Stimulated activated CD4-positive, alpha-beta T cell treated with anti-CD3 and anti-CD28 coated beads, Interleukin-2, amount 100 ng/mL, for 24 hours (primary cell): ENCODE results near the gene ARFGAP3.

Experiments used
- DNase-seq, 2 donors: peaks; one replicate each; pipeline ENCODE4 v3.0.0-alpha.2; 2020

Gene ARFGAP3

GRCh38 chr22:42857845-42858481, 890 bp upstream of the ARFGAP3 start:
- DNase-seq, result no peak

DNA sequence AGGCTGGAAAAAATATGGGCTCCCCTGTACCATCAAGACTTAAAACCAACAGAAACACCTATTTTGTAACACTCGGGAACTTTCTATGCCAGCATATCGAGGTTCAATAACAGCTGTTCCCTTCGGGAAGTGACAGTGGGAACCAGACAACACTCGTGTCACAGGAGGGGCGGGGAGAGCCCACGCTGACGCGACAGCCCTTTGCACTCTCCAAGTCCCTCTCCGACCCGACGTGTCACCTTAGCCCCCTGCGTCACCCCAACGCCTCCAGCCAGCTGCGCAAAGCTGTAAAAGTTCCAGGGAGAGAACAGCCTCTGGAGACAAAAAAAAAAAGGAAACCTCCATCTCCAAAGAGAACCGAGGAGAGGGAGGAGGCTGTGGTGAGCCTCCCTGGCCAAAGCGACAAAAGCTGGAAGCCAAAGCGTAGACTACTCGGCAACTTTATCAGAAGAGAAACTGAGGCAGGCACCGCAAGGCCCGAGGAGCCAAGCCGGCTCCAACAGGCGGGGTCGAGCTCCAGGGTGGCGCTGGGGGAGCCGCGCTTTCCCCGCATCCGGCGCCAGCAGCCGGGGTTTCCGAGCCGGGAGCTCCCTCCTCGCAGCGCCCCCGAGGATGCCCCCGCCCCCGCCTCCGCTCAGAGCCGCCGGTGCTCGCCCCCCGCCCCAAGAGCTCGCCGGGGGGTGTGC, 751 bp downstream of the ARFGAP3 start:
- DNase-seq, result peak; percentile 58 to 63

DNA sequence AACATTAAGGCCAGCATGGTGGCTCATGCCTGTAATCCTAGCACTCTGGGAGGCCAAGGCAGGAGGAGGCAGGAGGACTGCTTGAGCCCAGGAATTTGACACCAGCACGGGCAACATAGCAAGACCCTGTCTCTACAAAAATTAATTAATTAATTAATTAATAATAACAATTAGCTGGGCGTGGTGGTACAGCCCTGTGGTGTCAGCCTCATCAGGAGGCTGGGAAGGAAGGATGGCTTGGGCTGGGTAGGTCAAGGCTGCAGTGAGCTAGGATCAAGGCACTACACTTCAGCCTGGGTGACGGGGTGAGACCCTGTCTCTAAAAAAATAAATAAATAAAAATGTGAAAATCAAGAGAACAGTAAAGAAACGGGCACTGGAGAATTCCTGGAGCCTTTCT, 1.4 kb downstream of the ARFGAP3 start:
- DNase-seq, result no peak

DNA sequence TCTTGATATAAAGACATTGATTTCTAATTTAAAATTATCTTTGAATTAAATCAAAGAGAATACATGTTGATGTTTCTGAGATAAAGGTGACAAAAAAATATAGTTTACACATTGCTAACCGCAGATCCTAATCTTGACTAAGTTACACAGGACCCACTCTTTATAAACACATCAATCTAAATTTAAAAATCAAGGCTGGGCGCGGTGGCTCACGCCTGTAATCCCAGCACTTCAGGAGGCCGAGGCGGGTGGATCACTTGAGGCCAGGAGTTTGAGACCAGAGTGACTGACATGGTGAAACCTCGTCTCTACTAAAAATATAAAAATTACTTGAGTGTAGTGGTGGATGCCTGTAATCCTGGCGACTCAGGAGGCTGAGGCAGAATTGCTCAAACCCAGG, 1.9 kb downstream of the ARFGAP3 start:
- no peak for DNase-seq

DNA sequence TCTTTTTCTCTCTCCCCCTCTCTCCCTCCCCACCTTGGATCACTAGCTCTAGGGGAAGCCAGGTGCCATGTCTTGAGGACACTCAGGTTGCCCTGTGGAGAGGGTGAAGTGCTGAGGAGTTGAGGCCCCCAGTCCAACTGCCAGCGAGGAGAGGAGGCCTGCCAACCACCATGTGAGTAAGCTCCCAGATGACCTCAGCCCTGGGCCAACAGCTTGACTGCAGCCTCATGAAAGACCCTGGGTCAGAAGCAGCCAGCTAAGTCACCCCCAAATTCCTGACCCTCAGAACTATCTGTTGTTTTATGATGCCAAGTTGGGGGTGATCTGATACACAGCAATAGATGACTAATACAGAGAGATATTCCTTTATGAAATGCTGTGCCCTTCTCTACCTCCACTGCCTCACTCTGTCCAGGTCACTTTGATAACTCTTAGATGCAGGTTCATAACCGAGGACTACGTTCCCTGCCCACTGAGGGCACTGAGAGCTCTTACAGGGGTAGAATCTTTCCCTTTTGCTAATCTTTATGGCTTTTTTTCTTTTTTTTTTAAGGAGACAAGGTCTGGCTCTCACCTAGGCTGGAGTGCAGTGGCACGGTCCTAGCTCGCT, 8.0 kb downstream of the ARFGAP3 start:
- no peak for DNase-seq

GRCh38 chr22:42847110-42847509, 10.0 kb downstream of the ARFGAP3 start:
- no peak for DNase-seq

DNA sequence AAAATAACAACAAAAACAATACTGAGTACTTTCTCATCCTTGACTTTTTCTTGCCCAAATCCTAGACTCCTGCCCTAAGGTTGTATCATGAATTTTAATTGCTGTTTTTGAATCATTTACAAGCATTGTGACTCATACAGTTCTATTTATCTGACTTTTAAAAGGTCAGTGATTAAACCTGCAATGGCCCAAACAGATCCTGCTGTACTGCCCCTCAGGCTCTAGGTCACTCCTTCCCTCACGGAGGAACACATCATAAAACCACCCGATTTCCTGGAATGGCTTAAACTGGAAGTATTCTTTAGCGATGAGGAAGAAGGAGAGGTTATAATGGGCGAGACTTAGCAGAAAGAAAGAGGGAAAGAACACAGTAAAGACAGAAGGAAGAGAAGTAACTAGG, 12.3 kb downstream of the ARFGAP3 start:
- DNase-seq, result no peak

DNA sequence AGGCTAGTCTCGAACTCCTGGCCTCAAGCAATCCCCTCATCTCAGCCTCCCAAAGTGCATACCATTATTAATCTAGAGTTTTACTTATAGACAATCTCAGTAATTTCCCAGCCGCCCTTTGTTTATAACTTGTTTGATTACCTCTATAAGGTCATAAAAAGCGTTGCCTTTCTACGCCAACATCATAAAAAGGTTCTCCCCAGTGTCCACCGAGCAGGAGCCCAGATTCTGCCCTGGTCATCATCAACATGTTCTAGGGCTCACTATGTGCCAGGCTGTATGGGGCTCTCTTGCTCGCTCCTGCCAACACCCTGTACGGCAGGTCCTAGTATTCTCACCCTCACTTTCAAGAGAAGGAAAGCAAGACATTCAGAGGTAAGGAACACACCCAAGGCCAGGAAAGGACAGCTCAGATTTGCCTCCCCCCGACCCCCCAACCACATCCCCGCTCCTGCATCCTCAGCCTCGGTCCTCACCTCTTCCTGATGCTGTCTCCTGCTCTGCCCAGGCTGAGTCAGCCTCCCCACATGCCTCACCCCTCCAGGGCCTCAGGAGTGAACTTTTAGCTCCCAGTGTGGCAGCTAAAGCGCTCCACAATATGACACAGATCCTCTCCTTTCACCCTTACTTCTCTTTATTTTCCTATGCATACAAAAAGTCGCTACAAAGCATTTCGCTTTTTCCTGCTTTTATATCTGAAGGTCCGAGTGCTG, 14.3 kb downstream of the ARFGAP3 start:
- DNase-seq, result no peak

- no peak for DNase-seq
Measured at GRCh38 chr22:42841444-42841843, 15.6 kb downstream of the ARFGAP3 start.

- DNase-seq, result no peak
Measured at GRCh38 chr22:42837556-42837955, 19.5 kb downstream of the ARFGAP3 start.

DNA sequence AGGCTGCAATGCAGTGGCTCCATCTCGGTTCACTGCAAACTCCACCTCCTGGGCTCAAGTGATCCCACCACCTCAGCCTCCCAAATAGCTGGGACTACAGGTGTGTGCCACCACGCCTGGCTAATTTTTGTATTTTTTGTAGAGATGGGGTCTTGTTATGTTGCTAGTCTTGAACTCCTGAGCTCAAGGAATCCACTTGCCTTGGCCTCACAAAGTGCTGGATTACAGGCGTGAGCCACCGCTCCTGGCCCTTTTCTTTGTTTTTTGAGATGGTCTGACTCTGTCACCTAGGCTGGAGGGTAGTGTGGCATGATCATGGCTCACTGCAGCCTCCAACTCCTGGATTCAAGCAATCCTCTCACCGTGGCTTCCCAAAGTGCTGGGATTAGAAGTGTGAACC, 21.0 kb downstream of the ARFGAP3 start:
- no peak for DNase-seq

- no peak for DNase-seq
Measured at GRCh38 chr22:42834177-42834949, 22.7 kb downstream of the ARFGAP3 start.

DNA sequence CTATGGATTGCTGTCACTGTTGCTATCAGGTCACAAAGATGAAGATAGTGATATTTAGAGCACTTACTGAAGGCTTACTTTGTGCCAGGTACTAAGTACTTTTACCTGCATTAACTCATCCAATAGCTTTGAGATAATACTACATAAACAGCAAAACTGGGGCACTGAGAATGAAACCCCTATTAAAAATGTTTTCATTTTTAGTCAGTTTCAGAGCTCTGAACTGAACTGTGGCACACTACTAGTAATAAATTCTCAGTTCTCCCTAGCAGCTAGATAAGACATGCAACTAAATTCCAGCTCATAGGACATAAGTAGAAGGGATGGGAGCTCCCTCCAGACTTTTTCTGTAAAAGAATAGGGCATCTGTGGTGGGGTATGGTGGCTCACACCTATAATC, 24.0 kb downstream of the ARFGAP3 start:
- no peak for DNase-seq

DNA sequence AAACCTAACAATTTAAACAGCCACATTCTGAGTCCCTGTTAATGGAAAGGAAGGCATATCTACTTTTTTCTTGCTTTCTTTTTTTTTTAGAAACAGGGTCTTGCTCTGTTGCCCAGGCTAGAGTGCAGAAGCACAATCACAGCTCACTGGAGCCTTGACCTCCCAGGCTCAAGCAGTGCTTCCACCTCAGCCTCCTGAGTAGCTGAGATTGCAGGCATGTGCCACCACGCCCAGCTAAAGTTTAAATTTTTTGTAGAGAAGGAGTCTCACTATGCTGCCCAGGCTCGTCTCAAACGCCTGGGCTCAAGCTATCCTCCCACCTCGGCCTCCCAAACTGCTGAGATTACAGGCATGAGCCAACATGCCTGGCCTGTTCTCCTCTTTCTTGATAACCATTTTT, 25.4 kb downstream of the ARFGAP3 start:
- DNase-seq, result no peak

DNA sequence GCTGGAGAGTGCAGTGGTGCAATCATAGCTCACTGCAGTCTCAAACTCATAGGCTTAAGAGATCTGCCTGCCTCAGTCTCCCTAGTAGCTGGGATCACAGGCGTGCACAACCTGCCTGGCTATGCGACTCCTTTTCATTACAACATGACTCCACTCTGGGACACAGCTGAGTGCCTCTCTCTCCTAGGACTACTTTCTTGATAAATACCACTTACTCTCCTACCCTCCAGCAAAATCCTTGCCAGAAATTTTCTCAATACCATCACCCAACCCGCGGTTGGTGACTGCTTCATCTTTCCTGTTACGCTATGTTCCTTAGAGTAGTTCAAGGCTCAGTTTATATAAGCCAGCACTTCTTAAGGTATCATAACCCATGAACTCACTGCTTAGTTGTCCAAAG, 26.9 kb downstream of the ARFGAP3 start:
- DNase-seq, result no peak

GRCh38 chr22:42829302-42829701, 27.8 kb downstream of the ARFGAP3 start:
- DNase-seq, result no peak

- no peak for DNase-seq
Measured at GRCh38 chr22:42825796-42826195, 31.3 kb downstream of the ARFGAP3 start.

GRCh38 chr22:42821386-42821785, 35.7 kb downstream of the ARFGAP3 start:
- DNase-seq, result no peak

DNA sequence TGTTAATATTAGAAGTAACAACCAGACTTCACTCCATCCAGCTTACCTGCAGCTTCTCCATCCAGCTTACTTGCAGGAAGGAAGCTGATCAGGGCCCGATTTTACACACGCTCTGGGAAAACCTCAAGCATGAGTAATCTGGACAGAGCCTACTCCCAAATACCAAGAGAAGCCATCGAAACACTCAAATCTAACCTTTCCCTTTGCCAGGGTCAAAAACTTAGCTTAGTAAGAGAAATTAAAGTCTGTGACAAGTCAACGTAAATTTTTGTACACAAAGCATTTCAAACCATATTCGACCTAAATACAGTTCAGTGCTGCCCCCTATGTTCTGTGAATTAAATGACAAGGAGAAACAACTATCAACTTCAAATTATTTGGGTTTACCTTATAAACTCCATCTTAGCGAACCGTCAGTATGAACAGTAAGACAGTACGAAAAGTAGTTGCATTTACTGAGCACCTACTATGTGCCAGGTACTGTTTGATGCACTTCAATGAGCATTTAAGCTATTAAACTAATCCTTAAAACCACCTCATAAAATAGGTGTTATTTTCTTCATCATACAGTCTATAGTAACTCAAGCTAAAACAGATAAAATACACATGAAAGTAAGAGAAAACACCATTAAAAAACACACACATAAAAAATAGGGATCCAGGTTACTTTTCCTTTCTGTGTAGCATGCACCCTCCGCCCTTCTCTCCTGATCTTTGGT, 36.9 kb downstream of the ARFGAP3 start:
- DNase-seq, result no peak

DNA sequence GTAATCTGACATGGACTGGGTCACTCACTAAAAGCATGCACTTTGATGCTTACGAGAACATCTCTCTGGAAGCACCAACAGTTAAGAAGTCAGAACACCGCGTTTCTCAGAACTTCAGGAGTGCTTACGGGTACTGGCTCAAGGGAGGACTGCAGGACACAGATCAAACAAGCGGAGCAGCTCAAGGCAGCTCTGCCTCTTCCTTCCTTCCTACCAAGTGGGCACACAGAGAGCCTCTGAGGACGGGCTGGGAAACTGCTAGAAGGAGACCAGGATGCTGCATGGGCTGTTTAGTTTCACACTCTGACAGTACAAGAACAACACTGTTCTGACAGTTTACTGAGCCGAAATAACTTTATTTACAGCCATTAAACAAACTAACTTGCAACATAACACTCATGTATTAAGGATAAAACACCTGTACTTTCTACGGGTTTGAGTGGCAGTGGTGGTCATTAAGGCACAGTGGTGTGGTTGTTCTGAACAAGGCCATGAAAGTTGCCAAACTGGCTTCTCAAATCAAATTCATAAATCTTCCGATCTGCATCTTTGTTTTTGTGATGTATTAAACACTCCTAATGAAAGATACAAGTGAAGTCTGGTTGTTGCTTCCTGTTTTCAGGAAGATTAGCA, 37.5 kb downstream of the ARFGAP3 start:
- DNase-seq, result no peak

GRCh38 chr22:42817556-42817955, 39.5 kb downstream of the ARFGAP3 start:
- DNase-seq, result no peak

GRCh38 chr22:42816336-42816735, 40.7 kb downstream of the ARFGAP3 start:
- no peak for DNase-seq
